ENCODE data around the gene GPR62.

GPR62 gene

DNA sequence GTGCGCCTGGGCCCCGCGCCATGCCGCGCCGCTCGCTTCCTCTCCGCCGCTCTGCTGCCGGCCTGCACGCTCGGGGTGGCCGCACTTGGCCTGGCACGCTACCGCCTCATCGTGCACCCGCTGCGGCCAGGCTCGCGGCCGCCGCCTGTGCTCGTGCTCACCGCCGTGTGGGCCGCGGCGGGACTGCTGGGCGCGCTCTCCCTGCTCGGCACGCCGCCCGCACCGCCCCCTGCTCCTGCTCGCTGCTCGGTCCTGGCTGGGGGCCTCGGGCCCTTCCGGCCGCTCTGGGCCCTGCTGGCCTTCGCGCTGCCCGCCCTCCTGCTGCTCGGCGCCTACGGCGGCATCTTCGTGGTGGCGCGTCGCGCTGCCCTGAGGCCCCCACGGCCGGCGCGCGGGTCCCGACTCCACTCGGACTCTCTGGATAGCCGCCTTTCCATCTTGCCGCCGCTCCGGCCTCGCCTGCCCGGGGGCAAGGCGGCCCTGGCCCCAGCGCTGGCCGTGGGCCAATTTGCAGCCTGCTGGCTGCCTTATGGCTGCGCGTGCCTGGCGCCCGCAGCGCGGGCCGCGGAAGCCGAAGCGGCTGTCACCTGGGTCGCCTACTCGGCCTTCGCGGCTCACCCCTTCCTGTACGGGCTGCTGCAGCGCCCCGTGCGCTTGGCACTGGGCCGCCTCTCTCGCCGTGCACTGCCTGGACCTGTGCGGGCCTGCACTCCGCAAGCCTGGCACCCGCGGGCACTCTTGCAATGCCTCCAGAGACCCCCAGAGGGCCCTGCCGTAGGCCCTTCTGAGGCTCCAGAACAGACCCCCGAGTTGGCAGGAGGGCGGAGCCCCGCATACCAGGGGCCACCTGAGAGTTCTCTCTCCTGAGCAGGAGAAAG is 951 bp downstream of the GPR62 start:
- DNase-seq, result peak; percentile 61 to 66

DNA sequence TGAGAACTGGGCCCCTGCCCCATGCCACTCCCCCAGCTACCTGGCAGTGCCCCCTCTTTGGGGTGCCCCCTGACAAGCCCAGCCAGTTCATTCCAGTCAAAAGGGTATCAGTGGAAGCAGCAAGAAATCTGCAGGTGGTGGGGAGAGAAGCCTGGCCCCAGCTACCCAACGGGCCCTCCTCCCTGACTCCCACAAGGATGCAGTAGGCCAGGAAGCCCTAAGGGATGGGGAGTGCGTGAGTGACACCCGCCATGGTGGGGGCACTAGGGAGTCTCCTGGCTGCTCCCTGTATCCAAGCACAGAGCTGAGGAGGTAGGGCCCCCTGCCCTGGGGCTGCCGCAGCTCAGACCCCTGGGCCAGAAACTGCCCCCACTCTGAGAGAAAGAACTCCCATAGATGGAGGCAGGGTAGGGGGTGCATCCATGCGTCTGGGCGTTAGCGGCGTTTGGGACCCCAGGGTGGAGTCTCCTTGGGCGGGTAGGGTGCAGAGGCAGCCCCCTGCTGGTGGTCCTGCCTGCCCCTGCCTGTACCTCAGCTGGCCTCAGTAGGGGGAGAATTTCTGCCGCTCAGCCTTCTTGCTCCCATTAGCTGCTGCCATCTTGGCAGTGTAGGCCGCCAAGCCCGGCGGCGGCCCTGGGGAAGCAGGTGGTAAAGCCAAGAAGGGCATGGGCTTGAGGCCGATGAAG is 2.5 kb downstream of the GPR62 start:
- no peak for DNase-seq

DNA sequence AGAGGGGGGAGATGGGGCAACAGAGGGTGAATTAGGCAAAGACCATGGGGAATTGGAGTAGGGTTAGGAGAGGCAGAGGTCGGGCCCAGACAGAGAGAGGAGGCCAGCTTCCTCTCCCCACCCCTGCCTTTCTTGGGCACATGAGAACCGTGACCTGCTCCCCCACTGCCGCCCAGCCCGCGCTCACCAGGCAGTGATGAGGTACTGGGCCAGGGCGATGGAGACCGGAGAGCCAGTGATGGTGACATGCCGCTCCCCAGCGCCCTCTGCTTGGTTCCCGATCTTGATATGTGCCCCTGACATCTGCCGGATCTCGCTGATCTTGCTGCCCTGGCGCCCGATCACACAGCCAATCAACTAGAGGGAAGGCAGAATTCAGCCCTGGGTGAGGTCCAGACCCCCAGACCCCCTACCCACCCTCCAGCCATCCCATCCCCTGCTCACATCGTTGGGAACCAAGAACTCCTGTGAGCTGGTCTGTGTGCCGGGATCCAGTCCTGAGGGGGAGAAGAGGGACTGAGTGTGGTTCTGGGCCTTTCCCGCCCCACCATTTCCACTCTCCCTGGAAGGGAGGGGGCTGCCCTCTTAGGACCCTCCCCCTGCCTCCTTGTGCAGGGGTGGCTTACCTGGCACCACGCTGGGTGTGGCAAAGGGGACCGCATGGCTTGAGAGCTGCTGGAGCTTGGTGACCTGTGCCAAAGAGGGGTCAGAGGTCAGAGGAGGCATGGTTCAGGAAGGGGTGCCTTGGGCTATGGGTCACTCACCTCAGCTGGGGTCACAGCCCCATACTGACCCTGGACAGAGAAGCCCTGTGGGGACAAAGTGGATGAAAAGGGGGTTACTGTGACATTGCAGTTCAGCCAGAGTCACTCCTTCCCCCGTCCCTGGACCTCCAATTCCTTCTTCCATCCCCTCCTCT is 3.7 kb downstream of the GPR62 start:
- DNase-seq, result no peak

DNA sequence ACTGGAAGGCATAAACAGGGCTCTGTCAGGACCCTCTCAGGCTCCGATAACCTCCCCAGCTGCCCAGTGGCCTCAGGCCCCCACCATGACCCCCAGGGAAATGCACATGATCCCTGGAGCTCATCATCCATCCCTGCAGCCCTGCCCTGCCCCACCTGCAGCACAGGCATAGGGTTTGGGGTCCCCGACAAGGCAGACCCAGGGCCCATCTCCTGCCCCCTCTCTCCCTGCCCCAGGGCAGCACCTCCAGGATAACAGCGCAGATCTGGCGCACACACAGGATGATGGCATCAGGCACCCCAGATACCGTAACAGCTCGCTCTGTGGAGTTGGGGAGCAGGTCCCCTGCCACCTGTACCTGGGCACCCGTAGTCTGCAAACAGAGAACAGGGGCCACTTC is 4.5 kb downstream of the GPR62 start:
- no peak for DNase-seq

DNA sequence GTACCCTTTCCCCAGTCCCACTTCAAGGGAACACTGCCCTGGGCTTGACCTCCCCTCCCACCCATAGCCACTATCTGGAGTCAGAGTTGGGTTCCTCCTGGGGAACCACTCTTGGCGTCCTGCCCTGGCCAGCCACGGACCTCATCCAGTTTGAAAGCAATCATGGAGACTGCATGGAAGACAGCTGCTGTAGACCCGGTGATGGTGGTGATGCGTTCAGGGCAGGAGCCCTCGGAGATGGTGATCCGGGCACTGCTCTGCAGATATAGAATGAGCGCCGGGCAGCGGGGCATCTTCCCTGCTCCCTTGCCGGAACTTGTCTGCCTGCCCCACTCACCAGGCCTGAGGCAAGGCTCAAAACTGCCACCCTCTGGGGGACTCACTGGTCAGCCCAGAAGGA is 5.2 kb downstream of the GPR62 start:
- no peak for DNase-seq

DNA sequence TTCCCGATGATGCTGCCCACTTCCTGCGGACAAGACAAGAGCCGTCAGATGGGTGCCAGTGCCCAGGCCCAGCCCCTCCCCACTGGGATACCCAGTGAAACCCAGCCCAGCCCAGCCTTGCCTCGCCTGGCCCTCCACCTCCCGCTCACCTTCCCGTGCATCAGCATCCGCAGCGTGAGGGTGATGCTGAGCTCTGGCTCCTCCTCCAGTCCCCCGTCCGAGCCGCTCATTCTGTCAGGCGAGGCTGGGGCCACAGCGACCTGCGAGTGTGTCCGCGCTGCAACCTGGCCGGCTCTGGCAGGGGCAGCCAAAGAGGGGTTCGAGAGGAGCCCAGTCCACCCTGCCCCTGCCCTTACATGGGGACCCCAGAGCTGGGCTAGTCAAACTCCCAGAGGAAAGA is 5.8 kb downstream of the GPR62 start:
- DNase-seq, result no peak

DNA sequence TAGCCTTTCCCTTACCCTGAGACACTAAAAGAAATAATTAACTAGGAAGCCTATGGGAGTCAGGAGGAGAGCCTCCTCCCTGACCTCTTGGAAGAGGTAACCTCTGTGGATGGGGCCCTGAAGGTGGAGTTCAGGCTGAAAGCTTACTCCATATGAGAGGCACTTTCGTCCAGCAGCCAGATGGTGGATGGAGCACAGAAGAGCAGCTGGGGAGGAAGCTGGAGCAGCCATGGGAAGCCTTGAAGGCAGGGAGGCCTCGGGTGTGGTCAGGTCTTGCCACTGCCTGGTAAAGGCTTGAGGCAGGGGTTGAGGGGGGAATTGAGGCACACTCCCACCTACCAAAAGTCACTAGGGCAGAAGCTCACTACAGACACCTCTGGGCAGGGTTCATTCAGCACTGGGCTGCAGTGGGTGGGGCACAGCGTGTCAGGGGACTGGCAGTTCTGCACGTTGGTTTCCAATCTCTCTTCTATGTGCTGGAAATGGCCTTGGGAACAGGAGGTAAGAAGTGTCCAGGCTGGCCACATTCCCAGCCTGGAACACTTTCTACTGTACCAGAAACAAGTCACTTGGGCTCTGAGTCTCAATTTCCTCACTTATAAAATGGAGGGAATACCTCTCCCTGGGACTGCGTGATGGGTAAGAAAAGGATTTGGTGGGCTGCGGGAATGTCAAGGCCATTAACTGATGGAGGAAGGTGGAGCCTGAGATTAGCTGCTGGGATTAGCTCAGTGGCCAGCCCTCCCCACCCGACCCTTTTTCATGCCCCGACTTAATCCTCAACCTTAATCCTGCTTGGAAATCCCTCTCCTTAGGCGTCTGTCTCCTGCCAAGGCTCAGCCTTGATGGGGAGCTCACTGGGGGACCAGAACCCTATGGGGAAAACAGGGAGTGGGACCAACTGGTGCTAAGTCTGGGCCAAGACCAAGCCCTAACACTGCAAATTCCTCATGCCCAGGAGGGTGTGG is 6.7 kb downstream of the GPR62 start:
- no peak for DNase-seq

DNA sequence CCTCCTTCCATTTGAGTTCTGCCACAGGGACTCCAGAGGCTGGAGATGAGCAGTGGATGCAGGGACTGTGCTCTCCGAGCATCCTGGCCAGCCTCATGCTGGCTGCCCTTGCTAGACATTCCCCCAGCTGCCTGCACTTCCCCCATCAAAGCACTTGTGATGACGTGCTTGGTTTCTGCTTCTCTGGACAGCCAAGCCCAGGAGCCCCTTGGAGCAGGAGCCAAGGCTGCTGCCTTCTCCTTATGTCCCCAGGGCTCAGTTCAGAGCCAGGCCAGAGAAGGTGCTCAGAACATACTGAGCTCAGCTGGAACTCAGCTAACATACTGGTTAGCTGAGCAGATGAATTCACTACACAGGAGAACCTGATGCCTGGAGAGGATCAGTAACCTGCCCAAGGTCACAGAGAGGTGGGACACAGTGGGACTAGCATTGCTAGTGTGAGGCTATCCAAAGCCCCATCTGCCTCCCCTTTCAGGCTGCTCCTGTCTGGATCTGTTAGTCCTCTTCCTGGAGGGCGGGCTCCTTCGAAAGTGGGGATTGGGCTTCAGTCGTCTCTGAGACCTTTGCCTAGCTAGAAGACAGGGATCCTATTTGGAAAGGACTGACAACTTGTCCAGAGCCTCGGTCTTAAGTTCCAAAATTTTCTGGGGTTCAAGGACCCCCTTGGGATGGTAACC is 7.8 kb downstream of the GPR62 start:
- no peak for DNase-seq

DNA sequence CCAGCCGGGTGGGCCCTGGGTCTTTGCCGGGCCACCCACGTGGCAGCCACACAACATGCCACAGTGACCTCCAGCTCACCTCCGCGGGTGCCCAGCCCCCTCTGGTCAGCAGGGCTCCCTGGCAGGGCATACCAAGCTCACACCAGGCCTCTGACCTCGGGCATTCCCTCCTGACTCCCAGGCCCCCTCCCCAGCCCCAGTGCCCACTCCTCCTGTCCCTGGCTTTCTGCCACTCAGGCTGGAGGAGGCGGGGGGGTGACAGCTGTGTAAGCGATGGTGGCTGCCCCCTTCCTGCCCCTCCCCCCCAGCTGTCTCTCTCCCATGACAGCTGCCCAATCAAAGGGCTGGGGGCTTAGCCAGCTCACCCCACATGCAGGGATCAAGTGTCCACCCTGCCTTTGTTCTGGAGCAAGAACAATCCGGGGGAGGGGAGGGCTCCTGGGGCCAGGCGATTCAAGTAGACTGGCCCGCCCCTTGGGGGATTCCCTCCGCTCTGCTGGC is 8.8 kb downstream of the GPR62 start:
- DNase-seq, result no peak

DNA sequence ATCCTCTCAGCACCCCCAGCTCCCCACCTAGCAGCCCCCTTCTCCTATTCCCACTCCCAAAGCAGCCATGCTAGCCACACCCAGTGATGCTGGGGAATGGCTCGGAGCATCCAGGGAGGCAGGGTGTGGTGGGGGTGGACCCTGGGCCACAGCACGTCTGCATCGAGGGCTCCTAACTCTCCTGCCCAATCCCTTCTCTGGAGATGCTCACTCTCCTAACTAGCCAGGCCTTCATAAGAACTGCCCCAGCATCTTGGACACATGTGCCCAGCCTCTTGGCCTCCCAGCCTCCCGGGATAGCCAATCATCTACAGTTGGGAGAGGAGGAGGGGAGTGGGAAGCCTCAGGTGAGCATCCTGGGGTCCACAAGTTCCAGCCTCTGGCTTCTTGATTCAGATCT is 9.3 kb downstream of the GPR62 start:
- DNase-seq, result no peak

DNA sequence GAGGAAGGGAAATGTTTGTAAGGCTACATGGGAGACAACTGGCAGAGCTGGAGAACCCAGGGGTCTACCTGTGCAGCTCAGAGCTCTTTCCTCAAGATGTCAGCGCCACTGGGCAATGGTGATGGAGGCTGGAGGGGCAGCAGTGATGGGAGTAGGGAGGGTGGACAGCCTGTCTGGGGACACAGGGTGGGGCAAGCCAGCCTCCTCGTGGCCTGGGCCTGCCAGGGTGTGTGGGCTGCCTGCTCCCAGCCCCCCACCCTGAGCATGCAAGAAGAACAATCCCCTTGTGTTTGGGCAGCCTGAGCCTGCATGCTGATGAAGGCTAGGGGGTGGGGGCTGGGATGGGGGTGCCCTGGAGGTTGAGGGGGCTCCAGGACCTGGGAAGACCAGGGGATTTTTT is 10.8 kb downstream of the GPR62 start:
- DNase-seq, result no peak

DNA sequence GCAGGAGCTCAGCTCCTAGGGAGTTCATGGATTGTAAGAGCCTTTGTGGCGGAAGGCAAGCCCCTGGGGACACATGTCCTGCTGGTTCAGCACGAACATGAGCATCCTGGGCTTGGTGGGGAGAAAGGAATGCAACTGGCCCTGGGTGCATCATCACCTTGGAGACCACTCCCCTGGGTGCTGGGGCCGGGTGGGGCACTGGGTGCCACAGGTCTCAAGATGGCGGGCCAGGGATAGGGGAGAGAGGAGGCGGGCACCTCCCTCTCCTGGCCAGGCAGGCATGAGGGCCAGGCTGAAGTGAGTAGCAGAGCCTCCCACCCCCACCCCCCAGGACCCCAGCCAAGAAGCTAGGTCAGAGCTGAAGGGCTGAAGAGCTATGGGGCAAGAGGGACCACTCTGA is 11.3 kb downstream of the GPR62 start:
- DNase-seq, result no peak

DNA sequence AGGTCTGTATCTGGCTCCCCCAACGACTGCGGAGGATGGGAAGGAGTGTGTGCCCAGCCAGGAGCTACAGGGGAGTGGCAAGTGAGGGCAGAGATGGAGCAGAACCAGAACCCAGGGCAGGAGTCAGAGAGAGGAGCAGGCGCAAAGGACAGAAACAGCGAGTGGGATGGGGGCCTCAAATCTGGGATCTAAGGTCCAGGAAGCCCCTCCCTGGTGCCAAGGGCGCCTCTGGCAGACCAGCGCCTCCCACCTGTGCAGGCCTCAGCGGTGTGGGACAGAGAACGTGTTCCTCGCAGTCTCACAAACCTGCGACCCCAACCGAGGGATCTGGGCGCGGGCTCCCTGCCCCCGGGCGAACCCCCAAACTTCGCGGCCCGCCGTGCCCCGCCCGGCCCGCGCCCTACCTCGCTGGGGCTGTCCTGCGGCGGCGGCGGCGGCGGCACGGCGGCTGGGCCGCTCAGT is 11.8 kb downstream of the GPR62 start:
- no peak for DNase-seq

DNA sequence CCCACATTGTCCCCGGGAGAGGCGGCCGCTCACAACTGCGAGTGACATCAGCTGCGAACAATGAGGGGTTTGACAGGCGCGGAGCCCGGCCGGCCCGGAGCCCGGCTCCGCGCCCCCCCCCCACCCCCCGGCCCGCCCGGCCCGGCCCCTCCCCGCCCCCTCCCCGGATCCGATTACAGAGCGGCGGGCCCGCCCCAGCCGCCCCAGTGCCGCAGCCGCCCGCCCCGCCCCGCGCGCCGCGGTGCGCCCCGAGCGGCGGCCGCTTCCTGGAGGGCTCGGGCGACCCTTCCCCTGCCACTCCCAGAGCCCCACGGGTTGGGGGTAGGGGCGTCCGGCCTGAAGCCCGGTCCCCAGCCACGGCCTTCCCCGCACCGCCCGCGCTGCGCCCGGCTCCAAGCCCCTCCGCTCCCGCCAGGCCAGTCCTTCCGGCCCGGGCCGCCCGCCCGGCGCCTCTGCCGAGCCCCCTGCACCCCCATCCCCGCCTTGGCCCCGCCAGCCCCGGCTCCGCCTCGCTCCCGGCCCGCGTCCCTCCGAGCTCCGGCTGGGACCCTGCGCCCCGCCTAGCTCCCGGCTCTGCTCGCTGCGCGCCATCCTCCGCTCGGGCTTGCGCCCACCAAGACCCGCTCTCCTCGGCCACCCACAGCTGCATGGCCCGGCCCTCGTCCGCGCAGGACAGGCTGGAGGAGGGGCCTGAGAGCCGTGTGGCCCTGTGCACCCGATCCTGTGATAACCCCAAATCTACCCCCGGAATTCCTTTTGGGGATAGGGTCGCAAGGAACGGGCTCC is 12.4 kb downstream of the GPR62 start, which contains the start of gene PCBP4:
TSS of gene PCBP4 (minus strand) at position 71 of the 786 bp plus-strand sequence. CDS start 6,214 bp downstream, outside the sequence.
- DNase-seq, result peak in 1 of 2 experiments; percentile 63

DNA sequence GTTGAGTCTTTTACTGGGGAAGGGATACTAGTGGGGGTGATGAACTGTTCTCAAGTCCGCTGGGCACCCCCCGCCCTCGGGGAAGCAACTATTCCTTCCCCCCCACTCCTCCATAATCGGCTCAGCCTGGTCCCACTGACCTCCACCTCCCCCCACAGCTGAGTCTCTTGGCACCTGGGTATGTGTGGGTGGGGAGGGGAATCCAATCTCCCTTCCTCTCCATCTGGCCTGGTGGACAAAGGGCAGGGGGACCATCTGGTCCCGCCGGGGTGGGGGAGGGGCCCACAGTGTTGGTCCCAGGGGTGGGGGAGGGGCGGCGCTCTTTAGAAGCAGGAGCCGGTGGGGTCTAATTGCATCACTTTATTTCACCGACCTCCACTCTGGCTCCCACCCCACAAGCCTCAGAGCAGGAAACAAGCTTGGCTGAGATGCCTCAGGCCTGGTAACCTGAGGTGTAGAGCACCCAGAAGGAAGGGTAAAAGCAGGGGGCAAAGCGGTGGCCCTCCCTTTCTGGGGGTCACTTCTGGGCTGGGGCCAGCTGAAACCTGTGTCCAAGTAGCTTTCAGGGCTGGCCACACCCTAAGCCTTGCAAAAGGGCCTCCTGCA is 13.1 kb downstream of the GPR62 start:
- DNase-seq, result no peak

DNA sequence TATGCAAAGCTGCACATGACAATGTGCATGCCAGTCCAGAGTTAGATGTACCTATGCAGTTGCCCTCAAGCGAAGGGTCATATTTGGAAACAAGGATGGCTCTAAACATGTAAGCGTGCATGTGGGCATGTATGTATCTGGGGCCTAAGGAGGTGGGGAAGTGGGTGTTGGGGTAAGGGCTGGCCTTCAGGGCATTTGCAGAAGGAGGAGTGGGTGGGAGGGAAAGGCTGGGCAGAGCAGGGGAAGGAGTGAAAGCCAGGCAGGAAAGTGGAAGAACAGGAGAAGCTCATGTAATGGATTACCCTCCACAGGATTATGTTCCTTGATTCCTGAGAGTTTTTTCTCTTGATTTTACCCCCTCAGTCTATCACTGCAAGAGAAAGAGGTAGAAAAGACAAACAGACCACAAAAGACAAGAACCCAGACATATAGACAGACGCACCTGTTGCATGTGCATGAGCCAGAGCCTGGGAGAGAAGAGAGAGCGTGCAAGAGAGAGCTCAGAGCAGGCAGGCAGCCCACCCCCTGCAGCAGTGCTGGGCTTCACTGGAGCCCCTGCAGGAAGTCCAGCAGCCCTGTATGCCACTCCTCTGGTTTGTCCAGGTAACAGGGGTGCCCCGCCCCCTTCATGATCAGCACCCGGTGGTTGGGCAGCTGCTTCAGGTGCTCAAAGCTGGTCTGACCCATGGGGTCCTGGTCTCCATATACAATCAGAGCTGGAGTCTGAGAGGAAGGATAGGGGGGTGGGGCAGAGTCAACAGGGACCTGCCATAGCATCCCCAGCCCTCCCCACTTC is 13.9 kb downstream of the GPR62 start:
- no peak for DNase-seq

DNA sequence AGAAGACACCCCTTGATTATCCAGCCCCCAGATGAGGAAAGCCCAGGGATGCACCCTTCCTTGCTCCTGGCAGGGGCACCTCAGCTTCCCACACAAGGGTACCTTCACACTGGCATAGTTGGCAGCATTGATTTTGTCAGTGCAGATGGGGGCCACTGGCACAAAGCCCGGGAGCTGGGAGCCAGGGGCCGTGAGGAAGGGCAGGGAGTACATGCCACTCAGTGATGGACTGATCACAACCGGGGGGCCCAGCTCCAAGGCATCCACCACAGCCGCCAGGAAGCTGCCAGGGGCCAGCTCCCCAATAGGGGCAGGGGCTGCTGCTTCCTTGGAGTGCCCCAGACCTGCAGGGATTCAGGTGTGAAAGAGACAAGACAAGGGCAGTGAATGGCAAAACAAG is 14.7 kb downstream of the GPR62 start:
- no peak for DNase-seq

DNA sequence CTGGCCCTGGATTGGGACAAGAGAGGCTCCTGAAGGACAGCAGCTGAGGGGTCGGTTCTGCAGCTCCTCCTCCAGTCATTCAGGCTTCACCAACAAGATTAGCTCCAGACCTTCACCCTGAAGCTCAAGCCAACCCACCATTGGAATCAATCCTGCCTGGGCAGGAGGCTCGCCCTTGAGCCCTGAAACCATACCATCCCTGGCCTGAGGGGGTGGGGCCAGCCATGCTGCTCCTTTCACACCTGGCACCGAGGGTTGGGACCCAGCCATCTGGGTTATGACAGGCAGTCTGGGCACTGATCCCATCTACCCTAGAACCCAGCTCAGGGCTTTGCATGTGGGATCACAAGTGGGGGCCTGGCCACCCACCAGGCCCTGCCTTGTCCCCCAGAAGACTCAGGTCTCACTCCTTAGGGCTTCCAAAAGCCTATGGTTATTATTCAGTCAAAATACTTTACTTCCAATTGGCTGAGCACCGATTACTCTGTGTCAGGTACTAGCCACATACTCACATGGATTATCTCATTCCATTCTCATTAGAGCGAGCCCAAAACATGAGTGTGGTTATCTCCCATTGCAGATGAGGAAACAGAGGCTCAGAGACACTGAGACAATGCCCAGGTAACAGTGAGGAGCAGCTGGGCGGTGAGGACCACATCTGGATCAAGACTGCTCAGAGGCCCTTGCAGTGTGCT is 15.6 kb downstream of the GPR62 start:
- no peak for DNase-seq
